ENCODE measurements around the gene OR10H5.

DNA sequence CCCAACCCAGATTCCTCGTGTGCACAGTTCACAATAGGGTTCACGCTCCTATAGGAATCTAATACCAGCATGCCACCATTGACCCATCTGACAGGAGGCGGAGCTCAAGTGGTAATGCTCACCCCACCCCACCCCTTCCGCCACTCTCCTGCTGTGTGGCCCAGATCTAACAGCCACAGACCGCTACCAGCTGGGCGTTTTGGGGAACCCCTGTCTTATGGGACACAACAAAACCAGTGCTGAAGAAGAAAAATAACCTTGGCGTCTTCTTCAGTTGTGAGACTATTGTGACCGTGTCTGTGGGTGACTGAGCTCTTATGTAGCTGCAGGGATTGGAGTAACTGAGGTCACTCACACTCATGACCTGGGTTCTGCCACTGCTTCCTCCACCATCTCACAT is 33.2 kb downstream of the OR10H5 start:
- TF ChIP-seq, protein P1, sequence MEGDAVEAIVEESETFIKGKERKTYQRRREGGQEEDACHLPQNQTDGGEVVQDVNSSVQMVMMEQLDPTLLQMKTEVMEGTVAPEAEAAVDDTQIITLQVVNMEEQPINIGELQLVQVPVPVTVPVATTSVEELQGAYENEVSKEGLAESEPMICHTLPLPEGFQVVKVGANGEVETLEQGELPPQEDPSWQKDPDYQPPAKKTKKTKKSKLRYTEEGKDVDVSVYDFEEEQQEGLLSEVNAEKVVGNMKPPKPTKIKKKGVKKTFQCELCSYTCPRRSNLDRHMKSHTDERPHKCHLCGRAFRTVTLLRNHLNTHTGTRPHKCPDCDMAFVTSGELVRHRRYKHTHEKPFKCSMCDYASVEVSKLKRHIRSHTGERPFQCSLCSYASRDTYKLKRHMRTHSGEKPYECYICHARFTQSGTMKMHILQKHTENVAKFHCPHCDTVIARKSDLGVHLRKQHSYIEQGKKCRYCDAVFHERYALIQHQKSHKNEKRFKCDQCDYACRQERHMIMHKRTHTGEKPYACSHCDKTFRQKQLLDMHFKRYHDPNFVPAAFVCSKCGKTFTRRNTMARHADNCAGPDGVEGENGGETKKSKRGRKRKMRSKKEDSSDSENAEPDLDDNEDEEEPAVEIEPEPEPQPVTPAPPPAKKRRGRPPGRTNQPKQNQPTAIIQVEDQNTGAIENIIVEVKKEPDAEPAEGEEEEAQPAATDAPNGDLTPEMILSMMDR (IDR thresholded peaks at IDR 0.05): no peak
- no peak for TF ChIP-seq POLR2A (IDR thresholded peaks at IDR 0.05)
